ENCODE measurements around the gene CGGBP1.
"Not testable (repeated sequence)": the region's sequence is repeated elsewhere in the genome, so short reads cannot be mapped to it uniquely, and the experiment has no call there.

DNA sequence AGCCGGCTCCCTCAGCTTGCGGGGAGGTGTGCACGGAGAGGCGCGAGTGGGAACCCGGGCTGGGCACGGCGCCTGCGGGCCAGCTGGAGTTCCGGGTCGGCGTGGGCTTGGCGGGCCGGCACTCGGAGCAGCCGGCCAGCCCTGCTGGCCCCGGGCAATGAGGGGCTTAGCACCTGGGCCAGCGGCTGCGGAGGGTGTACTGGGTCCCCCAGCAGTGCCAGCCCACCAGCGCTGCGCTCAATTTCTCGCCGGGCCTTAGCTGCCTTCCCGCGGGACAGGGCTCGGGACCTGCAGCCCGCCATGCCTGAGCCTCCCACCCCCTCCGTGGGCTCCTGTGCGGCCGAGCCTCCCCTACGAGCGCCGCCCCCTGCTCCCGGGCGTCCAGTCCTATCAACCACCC, 43.1 kb downstream of the CGGBP1 start:
- not testable (repeated sequence) for TF ChIP-seq EZH2 (optimal IDR thresholded peaks at IDR 0.05; ENCODE audit: low read depth, low read length); EZH2phosphoT487 (IDR thresholded peaks at IDR 0.05; ENCODE audit: low read length)
- TF ChIP-seq, protein P1, sequence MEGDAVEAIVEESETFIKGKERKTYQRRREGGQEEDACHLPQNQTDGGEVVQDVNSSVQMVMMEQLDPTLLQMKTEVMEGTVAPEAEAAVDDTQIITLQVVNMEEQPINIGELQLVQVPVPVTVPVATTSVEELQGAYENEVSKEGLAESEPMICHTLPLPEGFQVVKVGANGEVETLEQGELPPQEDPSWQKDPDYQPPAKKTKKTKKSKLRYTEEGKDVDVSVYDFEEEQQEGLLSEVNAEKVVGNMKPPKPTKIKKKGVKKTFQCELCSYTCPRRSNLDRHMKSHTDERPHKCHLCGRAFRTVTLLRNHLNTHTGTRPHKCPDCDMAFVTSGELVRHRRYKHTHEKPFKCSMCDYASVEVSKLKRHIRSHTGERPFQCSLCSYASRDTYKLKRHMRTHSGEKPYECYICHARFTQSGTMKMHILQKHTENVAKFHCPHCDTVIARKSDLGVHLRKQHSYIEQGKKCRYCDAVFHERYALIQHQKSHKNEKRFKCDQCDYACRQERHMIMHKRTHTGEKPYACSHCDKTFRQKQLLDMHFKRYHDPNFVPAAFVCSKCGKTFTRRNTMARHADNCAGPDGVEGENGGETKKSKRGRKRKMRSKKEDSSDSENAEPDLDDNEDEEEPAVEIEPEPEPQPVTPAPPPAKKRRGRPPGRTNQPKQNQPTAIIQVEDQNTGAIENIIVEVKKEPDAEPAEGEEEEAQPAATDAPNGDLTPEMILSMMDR (IDR thresholded peaks at IDR 0.05; ENCODE audit: low read length): not testable (repeated sequence)

Measured in MM.1S (cell line).